ENCODE data around the gene SERPINA10.

GRCh38 chr14:94292872-94293577 is at the start of gene SERPINA10:
- TF ChIP-seq CTCF (IDR thresholded peaks at IDR 0.05; ENCODE audit: extremely low read depth in 1 of 2, insufficient read depth in 1 of 2, low read depth in 1 of 2, low read length in 2 of 2) (no peak), POLR2AphosphoS5 (IDR thresholded peaks at IDR 0.05; ENCODE audit: insufficient read depth, low read depth, low read length) (no peak)

All from endothelial cell of umbilical vein (primary cell).